NOMO-1 treated with DMSO at 0.1 percent for 48 hours (cell line): ENCODE measurements around the gene SPP1.
"Not testable (repeated sequence)": the region's sequence is repeated elsewhere in the genome, so short reads cannot be mapped to it uniquely, and the experiment has no call there.

ENCODE experiments used
- DNase-seq: peaks from one replicate; lab custom pipeline; 2025; ENCODE audit not compliant: unreplicated experiment; lab: John Stamatoyannopoulos, UW

The SPP1 gene

GRCh38 chr4:87985887-87986200 lies 10.3 kb downstream of the SPP1 start:
- no peak for DNase-seq

GRCh38 chr4:87986508-87986907 lies 11.0 kb downstream of the SPP1 start:
- DNase-seq, result no peak

GRCh38 chr4:87989765-87990164 lies 14.3 kb downstream of the SPP1 start:
- no peak for DNase-seq

GRCh38 chr4:87995435-87995834 lies 19.9 kb downstream of the SPP1 start:
- no peak for DNase-seq

- not testable (repeated sequence) for DNase-seq
Measured at GRCh38 chr4:87999191-87999691, 23.7 kb downstream of the SPP1 start.

DNA sequence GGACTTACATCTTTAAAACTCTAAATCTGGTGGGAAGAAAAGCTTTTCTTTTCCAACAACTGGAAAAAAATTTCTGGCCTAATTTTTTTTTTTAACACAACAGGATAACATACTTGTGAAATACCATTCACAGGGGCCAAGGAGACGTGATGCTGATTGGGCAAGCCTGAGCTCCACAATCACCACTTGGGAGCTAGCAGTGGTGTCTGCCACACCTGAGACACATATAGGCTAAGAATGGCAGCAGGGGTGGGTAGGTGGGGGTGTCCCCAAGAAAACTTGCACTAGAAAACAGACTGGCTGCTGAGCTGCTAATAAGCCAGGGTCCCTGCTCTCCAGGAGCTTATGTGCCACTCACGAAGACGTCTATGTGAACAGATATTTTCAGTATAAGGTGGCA lies 26.4 kb downstream of the SPP1 start:
- DNase-seq, result no peak

DNA sequence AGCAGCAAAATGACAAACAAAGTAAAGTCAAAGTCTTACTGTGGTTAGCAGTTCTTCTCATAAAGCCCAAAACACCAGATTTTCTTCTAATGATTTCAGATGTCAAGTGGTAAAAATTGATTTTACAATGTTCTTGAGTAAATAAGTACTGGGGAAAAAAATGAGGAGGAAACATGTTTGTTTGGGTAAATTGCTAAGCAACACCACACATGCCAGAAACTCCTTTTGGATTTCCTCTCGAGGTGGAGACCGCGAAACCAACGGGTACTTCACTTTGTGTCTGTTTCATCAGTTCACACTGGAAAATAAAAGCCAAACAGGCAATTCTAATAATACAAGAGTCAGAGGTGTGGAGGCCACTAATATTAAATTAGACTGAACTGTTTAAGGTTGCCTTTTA lies 27.3 kb downstream of the SPP1 start:
- DNase-seq, result no peak

GRCh38 chr4:88003261-88003660 lies 27.7 kb downstream of the SPP1 start:
- DNase-seq, result no peak

DNA sequence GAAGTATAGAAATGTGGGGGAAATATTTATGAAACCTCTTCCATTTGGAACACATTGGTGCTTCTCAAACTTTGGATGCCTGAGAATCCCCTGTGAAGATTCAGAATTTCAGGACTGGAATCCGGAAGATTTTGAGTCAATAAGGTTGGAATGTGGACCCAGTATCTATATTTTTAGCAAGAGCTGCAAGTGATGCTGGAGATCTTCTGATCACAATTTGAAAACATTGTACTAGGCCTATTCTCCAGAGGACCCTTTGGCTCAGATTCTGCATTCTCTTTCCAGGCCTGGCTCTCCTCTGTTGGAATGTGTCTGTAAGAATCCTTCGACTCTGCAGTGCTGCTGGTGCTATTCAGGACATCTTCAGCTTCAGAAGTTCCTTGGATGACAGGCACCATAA lies 29.6 kb downstream of the SPP1 start:
- DNase-seq, result no peak

DNA sequence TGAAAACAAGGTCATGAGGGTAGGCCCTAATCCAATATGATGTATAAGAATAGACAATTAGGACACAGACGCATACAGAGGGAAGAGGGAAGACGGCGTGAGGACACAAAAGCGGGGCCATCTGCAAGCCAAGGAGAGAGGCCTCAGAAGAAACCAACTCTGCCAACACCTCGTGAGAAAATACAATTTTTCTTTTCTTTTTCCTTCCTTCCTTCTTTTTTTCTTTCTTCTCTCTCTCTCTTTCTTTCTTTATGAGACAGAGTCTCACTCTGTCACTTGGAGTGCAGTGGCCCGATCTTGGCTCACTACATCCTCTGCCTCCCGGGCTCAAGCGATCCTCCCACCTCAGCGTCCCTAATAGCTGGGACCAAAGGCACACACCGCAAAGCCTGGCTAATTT lies 30.4 kb downstream of the SPP1 start:
- DNase-seq, result no peak

DNA sequence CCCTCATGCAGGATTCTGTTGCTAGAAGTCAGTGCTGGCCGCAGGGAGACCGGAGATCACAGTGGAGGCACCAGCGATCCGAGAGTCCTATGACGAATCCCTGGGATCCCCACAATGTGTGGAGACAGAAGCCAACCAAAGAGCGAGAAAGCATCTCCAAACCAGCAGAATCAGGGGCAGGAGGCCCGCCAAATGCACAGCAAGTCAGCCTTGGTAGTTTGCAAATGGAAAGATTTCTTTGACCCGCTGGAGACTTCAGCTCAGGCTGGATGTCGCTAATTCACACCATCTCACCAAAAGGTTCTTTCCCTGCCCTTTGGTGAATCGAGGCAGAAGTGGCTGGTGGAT lies 31.4 kb downstream of the SPP1 start:
- no peak for DNase-seq

DNA sequence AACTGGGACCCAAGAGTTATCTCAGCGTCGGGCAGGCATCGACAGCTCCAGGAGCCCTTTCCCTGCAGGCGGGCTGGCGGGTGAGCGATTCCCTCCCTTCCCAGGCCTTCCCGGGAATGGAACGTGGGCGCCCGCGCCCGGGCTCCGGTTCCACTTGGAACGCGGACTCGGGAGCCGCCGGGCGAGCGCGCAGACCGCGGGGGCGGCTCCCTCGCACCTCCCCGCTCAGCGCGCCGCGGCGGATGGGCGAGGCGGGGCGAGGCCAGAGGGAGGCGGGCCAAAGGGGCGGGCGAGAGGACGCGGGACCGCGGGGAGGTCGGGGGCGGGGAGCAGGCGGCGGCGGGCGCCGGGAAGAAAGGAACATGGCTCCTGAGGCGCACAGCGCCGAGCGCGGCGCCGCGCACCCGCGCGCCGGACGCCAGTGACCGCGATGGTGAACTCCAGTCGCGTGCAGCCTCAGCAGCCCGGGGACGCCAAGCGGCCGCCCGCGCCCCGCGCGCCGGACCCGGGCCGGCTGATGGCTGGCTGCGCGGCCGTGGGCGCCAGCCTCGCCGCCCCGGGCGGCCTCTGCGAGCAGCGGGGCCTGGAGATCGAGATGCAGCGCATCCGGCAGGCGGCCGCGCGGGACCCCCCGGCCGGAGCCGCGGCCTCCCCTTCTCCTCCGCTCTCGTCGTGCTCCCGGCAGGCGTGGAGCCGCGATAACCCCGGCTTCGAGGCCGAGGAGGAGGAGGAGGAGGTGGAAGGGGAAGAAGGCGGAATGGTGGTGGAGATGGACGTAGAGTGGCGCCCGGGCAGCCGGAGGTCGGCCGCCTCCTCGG lies 32.0 kb downstream of the SPP1 start, which contains the start of gene PKD2:
TSS of gene PKD2 (plus strand) at position 332 of the 818 bp plus-strand sequence. CDS start at position 431, 99 bp downstream.
- DNase-seq, result peak; percentile 50

GRCh38 chr4:88008122-88008742 lies 32.7 kb downstream of the SPP1 start:
- DNase-seq, result no peak

- no peak for DNase-seq
Measured at GRCh38 chr4:88008743-88009171, 33.2 kb downstream of the SPP1 start.

- no peak for DNase-seq
Measured at GRCh38 chr4:88009871-88010270, 34.4 kb downstream of the SPP1 start.

- DNase-seq, result no peak
Measured at GRCh38 chr4:88010966-88011365, 35.5 kb downstream of the SPP1 start.

GRCh38 chr4:88012647-88013046 lies 37.1 kb downstream of the SPP1 start:
- peak; percentile 80 for DNase-seq

DNA sequence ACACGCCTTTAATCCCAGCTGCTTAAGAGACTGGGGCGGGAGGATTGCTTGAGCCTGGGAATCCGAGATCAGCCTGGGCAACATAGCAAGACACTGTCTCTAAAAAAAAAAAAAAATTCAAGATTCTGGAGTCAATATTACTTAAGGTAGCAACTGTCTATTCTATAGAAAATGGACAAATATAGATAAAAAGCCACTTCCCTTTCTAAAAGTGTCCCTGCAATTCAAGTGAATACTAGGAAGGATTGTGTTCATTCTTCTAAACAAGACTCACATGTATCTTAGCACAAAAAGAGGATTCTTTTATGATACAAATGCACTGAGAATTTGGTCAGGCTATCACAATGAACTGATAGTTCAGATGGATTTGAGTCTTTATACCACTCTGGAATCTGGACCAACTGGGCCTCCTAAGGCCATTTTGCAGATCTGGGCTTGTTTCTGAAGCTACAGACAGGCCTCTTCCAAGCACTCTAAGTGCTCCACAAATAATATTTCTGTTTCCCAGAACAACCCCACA lies 38.9 kb downstream of the SPP1 start:
- DNase-seq, result peak; percentile 29

DNA sequence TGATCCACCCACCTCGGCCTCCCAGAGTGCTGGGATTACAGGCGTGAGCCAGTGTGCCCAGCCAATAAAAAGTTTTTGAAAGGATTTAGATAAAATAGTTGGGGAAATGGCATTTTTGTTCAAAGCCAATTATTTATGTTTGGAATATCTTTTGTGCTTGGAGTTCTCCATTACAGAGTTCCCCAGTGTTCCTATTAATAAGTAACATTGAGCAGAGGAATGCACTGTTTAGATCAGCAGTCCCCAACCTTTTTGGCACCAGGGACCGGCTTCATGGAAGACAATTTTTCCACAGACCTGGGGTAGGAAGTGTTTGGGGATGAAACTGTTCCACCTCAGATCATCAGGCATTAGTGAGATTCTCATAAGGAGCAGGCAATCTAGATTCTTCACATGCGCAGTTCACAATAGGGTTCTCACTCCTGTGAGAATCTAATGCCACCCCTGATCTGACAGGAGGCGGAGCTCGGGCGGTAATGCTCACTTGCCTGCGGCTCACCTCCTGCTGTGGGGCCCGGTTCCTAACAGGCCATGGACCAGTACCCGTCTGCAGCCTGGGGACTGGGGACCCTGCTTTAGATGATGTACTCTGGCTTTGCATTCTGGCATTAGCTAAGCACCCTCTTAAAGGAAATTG lies 40.3 kb downstream of the SPP1 start:
- DNase-seq, result no peak

DNA sequence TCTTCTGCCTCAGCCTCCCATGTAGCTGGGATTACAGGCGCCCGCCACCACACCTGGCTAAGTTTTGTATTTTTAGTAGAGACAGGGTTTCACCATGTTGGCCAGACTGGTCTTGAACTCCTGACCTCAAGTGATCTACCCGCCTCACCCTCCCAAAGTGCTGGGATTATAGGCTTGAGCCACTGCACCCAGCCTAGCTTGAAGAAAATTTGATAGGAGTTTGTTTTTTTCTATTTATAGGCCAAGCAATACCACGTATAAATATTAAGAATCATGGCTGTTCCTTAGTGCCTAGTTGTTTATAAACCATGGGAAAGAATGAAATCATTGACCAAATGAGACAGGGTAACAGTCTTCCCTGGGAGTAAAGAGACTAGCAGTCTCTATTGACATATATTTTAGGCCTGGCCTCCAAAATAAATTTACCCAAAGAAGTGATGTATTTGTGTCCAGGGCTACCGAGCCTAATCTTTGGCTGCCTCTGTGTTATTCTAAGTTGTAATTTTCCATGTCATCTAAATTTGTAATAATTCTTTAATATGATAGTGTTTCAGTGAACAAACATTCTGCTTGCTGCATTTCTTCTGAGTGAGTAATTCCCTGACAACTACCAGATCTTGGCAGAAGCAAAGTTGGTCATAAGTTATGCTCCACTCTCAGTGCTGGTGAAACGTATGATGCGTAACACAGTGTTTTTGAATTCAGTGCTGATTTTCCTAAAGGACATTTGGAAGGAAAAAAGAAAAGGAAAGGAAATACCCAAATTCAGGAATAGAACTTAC lies 42.2 kb downstream of the SPP1 start:
- no peak for DNase-seq

- peak; percentile 58 for DNase-seq
Measured at GRCh38 chr4:88018466-88018865, 43.0 kb downstream of the SPP1 start.
